NCI-H748 treated with DMSO at 0.1 percent for 48 hours (cell line): ENCODE data around the gene TRIM74.
"Not testable (repeated sequence)": the region's sequence is repeated elsewhere in the genome, so short reads cannot be mapped to it uniquely, and the experiment has no call there.

Experiments used
- DNase-seq: peaks from one replicate; lab custom pipeline; 2025; lab: John Stamatoyannopoulos, UW

The TRIM74 gene

GRCh38 chr7:72954563-72955198 lies 14.6 kb downstream of the TRIM74 start:
- not testable (repeated sequence) for DNase-seq

- DNase-seq, result not testable (repeated sequence)
Measured at GRCh38 chr7:72953901-72954562, 15.2 kb downstream of the TRIM74 start.

GRCh38 chr7:72950432-72950831 lies 18.8 kb downstream of the TRIM74 start:
- DNase-seq, result not testable (repeated sequence)

- not testable (repeated sequence) for DNase-seq
Measured at GRCh38 chr7:72949686-72950085, 19.6 kb downstream of the TRIM74 start.

GRCh38 chr7:72949276-72949675 lies 20.0 kb downstream of the TRIM74 start:
- not testable (repeated sequence) for DNase-seq

- not testable (repeated sequence) for DNase-seq
Measured at GRCh38 chr7:72948714-72949113, 20.6 kb downstream of the TRIM74 start.

- not testable (repeated sequence) for DNase-seq
Measured at GRCh38 chr7:72946130-72946745, 23.0 kb downstream of the TRIM74 start.

GRCh38 chr7:72945597-72945996 lies 23.7 kb downstream of the TRIM74 start:
- not testable (repeated sequence) for DNase-seq

GRCh38 chr7:72944937-72945336 lies 24.3 kb downstream of the TRIM74 start:
- not testable (repeated sequence) for DNase-seq

- not testable (repeated sequence) for DNase-seq
Measured at GRCh38 chr7:72942956-72943355, 26.3 kb downstream of the TRIM74 start.

- DNase-seq, result not testable (repeated sequence)
Measured at GRCh38 chr7:72942022-72942705, 27.1 kb downstream of the TRIM74 start.

GRCh38 chr7:72928216-72928615 lies 41.0 kb downstream of the TRIM74 start:
- DNase-seq, result not testable (repeated sequence)

- not testable (repeated sequence) for DNase-seq
Measured at GRCh38 chr7:72927791-72928190, 41.5 kb downstream of the TRIM74 start.

GRCh38 chr7:72925546-72926120 lies 43.6 kb downstream of the TRIM74 start:
- no peak for DNase-seq

- DNase-seq, result peak; percentile 35
Measured at GRCh38 chr7:72924733-72925545, 44.3 kb downstream of the TRIM74 start, which contains the start of gene POM121. TSS of gene POM121 (plus strand) at chr7:72925095. CDS start at chr7:72925122, 27 bp downstream.

- DNase-seq, result no peak
Measured at GRCh38 chr7:72924386-72924732, 44.9 kb downstream of the TRIM74 start.

- no peak for DNase-seq
Measured at GRCh38 chr7:72919256-72919775, 50.0 kb downstream of the TRIM74 start.

- DNase-seq, result peak; percentile 20
Measured at GRCh38 chr7:72914756-72915525, 54.3 kb downstream of the TRIM74 start.

- not testable (repeated sequence) for DNase-seq
Measured at GRCh38 chr7:72913750-72914149, 55.5 kb downstream of the TRIM74 start.

- DNase-seq, result not testable (repeated sequence)
Measured at GRCh38 chr7:72911395-72911794, 57.9 kb downstream of the TRIM74 start.
